Activated CD4-positive, alpha-beta T cell treated with anti-CD3 and anti-CD28 coated beads for 24 hours (primary cell): Measurements from ENCODE around the gene PTPMT1.
A peak's percentile ranks its signal among the peaks of the same experiment; 100 is the strongest.
"Not testable (repeated sequence)": the region's sequence is repeated elsewhere in the genome, so short reads cannot be mapped to it uniquely, and the experiment has no call there.

Source experiments
- DNase-seq, 2 donors: peaks; one replicate each; pipeline ENCODE4 v3.0.0-alpha.2; 2020; ENCODE audit warnings: low read depth in 2 of 2

PTPMT1 gene

DNA sequence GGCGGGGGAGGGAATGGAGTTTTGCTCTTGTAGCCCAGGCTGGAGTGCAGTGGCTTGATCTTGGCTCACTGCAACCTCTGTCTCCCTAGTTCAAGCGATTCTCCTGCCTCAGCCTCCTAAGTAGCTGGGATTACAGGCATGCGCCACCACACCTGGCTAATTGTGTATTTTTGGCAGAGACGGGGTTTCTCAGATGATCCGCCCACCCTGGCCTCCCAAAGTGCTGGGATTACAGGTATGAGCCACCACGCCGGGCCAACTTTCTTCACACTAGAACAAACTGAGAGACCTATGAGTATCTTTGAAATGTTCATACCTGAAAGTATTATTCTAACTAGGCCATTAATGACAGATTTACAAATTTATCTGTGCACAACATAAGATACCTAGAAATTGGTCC lies 19.1 kb upstream of the PTPMT1 start:
- not testable (repeated sequence) for DNase-seq

- no peak for DNase-seq
Measured at GRCh38 chr11:47550288-47551047, 14.9 kb upstream of the PTPMT1 start.

DNA sequence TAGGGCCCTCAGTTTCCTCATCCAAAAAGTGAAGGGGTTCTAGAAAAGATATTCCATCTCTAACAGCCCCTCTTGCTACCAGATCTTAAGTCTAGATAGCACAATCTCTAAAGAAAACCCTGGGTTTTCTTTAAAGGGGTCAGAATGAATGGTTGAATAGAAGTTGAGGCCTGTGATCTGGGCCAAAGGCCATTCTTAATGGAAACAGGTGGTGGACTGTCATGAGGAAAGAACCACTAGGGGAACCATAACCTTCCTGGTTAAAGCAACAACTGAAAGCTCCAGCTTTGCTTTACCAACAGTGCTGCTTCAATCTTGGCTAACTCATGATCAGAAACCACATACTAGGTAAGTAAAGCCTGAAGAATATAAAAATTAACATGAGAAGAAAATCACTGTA lies 14.3 kb upstream of the PTPMT1 start:
- no peak for DNase-seq

DNA sequence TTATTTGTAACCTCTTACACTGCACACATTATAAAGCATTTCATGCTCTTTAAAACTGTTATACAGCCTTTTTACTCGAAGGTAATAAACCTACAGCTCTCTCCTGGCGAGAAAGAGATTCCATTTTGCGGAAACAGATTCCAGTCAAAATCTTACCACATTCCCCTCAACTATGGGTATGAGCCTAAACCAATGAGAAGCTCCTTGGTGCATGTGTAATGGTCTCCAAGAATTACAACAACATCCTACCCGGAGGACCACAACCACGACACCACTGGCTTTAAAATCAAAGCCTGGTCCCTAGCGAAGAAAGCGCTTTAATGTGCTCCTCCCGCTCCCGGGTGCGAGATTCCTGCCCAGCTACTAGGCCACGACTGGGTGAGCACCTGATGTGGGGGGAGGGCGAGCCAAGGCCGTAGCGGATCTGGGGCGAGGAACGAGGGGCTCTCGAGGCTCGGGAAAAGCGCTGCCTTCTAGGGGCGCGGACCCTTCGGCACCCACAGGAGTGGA lies 13.3 kb upstream of the PTPMT1 start:
- DNase-seq = peak in 1 of 2 donors; percentile 15

- peak; percentile 85 to 89 for DNase-seq
Measured at GRCh38 chr11:47552566-47553405, 12.6 kb upstream of the PTPMT1 start, which contains the start of gene CELF1. TSS of gene CELF1 (minus strand) at chr11:47553132. CDS start at chr11:47499523, 53,609 bp downstream.

GRCh38 chr11:47553406-47553743 lies 12.0 kb upstream of the PTPMT1 start:
- no peak for DNase-seq

DNA sequence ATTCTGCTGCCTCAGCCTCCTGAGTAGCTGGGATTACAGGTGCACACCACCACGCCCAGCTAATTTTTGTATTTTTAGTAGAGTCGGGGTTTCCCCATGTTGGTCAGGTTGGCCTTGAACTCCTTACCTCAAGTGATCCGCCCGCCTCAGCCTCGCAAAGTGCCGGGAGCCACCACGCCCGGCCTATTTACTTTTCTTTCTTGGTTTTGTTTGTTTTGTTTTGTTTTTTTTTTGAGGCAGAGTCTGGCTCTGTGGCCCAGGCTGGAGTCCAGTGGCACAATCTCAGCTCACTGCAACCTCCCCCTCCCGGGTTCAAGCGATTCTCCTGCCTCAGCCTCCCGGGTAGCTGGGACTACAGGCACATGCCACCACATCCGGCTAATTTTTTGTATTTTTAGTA lies 8.4 kb upstream of the PTPMT1 start:
- not testable (repeated sequence) for DNase-seq

DNA sequence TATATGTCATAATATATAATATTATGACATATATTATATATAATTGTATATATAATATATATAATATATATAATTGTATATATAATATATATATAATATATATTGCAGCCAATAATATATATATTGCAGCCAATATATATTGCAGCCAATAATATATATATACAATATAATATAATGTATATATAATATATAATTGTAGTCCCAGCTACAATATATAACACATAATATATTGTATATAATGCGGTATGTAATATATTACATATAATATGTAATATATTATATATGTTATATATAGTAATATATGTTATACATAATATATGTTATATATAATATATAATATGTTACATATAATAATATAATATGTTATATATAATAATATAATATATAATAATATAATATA lies 6.7 kb upstream of the PTPMT1 start:
- DNase-seq = no peak

GRCh38 chr11:47560426-47560825 lies 5.0 kb upstream of the PTPMT1 start:
- DNase-seq = no peak

GRCh38 chr11:47562393-47562792 lies 3.0 kb upstream of the PTPMT1 start:
- DNase-seq = not testable (repeated sequence)

- not testable (repeated sequence) for DNase-seq
Measured at GRCh38 chr11:47564366-47564765, 1.0 kb upstream of the PTPMT1 start.

DNA sequence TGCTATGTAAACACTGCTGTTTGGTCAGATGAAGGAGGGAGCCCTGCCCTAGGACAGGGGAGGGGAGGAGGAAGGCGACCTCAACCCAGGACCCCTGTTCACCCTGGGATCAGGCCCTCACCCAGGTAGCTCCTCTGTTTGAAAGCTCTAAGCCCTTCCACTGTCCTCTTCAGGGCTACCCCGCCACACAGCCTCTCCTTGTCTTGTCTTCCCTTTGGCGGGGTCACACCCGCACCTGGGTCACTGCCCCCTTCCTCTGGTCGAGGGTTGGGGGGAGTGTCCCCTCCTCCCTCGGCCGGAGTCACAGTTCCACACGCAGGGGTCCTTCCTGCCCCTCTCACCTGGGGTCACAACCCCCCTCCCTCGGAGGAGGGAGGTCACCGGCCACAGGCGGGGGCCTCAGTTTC lies 463 bp upstream of the PTPMT1 start:
- DNase-seq = no peak

DNA sequence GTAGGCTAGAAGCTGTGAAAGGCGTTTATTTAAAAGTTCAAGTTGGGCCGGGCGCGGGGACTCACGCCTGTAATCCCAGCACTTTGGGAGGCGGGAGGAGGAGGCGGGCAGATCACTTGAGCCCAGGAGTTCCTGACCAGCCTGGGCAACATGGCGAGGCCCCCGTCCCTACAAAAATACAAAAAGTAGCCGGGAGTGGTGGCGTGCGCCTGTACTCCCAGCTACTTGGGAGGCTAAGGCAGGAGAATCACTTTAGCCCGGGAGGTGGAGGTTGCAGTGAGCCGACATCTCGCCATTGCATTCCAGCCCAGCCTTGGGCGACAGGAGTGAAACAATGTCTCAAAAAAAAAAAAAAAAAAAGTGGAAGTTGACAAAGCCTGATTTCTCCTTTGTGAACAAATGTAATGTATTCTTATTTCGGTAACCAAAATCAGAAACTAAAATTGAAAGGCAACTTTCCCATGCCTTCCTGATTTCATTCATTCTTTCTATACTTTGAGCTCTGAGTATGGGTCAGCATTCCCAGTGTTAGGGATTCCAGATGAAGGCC lies 825 bp downstream of the PTPMT1 start:
- no peak for DNase-seq

DNA sequence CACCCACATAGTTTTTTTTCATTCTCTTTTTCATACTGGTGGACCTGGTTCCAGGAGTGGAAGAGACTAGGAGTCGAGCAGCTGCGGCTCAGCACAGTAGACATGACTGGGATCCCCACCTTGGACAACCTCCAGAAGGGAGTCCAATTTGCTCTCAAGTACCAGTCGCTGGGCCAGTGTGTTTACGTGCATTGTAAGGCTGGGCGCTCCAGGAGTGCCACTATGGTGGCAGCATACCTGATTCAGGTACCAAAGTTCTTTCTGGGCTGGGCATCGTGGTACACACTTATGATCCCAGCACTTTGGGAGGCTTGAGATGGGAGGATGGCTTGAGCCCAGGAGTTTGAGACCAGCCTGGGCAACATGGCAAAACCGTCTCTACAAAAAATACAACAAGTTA lies 4.2 kb downstream of the PTPMT1 start:
- DNase-seq = no peak

DNA sequence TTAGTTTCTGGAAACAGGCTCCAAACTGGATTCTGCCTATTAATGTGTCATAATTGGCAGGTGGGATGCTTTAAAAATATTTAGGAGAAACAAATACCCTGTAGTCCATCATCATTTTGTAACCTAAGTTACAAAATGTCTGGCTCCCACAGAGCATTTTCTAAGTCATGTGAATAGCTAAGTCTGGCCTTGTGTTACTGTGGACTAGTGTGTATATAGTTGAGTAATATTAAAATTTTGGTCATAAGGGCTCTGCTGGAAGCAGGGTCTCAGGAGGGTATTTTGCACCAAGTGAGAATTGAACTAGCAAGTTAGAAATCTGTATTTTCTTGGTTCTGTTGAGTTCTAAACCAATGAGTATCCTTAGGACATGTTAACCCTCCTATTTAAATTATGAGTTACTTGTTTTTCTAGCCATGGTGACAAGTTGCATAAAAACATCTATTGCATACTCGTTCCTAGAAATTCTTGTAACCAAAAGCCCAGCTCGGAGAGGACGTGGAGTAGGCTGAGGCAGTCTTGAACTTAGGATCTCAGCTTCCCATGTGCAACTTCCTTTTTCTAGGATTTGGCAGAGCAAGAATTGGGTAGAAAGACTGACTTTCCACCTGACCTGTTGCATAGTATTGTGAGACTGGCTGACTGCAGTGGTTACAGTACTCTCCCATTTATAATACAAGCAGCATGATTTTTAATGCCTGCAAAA lies 5.4 kb downstream of the PTPMT1 start:
- DNase-seq = no peak

DNA sequence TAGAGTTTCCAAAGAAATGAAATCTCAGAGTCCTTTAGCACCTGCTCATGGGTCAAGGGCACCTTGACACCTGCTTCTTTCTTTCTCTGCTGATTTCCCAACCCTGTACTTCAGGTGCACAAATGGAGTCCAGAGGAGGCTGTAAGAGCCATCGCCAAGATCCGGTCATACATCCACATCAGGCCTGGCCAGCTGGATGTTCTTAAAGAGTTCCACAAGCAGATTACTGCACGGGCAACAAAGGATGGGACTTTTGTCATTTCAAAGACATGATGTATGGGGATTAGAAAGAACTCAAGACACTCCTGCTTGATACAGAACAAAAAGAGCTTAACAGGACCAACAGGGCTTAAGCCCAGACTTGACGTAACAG lies 5.9 kb downstream of the PTPMT1 start:
- DNase-seq = no peak

GRCh38 chr11:47571895-47572294 lies 6.5 kb downstream of the PTPMT1 start:
- no peak for DNase-seq

DNA sequence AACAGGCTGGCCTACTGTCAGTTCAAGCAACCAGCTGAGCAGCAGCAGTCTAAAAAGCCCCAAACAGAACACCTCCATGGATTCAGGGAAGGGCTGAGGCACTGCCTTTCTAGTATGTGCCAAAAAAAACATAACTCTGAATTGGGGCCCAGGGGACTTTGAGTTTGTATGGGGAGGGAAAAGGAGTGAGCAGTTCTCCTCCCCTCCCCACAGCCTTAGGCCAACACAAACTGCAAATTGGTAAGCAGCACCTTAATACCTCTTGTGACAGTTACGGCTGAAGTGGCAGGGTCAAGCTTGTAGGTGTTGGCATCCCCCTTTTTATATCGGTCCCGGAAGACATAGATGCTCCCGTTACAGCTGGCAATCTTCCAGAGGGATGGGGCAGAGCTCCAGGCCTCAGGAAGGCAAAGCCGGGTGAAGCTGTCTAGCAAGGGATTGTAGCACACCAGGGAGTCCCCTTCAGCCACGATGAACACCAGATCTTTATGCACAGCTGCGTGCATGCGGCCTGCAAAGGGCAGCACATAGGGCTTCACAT lies 7.4 kb downstream of the PTPMT1 start:
- DNase-seq = no peak

GRCh38 chr11:47573321-47573720 lies 7.9 kb downstream of the PTPMT1 start:
- no peak for DNase-seq

DNA sequence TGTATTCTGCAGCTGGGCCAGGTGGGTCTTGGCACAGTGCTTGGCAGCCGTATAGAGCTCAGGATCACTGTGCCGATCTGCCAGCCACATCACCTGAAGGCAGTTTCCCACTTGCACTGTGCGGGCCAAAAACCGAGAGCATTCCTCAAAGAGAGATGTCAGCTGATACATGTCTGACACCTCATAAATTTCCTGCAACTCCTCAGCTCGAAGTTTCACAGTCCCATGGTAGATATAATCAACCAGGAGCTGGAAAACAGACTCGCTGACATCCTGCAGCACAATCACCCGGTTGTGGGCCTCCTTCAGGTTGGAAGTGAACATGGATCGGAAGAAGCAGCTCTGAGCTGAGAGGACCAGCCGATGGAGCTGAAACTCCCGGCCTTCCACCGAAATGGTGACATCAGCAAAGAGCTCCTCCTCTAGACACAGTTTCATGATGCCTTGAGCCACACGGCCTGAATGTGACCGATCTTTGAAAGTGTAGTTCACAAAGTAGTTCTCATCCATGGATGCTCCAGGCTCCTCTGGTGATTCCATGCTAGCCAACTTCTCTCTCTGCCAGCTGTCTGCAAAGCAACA lies 12.2 kb downstream of the PTPMT1 start:
- DNase-seq = no peak
